NT2/D1 (cell line): ENCODE data around the gene PBX1.

Experiments used
- DNase-seq: peaks from one replicate; pipeline ENCODE4 v3.0.0-alpha.2; 2011; ENCODE audit warnings: low read depth, low spot score
- H3K27me3 ChIP-seq: 2 replicates; pipeline ENCODE4 v1.6.0; 2011; ENCODE audit warnings: mild to moderate bottlenecking; ENCODE audit not compliant: insufficient read length, insufficient read depth
- H3K36me3 ChIP-seq: 2 replicates; pipeline ENCODE4 v1.6.1; 2011; ENCODE audit warnings: mild to moderate bottlenecking, low read length, mixed read lengths; ENCODE audit not compliant: insufficient read depth, insufficient read length
- H3K4me1 ChIP-seq: 2 replicates; pipeline ENCODE4 v1.5.1; 2011; ENCODE audit not compliant: insufficient read depth, insufficient read length
- H3K4me3 ChIP-seq: 2 replicates; pipeline ENCODE4 v1.5.1; 2011; ENCODE audit warnings: low read depth; ENCODE audit not compliant: insufficient read length
- H3K9ac ChIP-seq: 2 replicates; pipeline ENCODE4 v1.6.0; 2011; ENCODE audit warnings: low read depth; ENCODE audit not compliant: insufficient read length
- H3K9me3 ChIP-seq: 2 replicates; pipeline ENCODE4 v1.5.1; 2011; ENCODE audit warnings: mild to moderate bottlenecking, low read length; ENCODE audit not compliant: insufficient read depth
- SUZ12 ChIP-seq: IDR thresholded peaks from 2 replicates; pipeline ENCODE4 v1.6.1; 2011; ENCODE audit not compliant: insufficient read length, insufficient read depth; ENCODE audit errors: extremely low read depth
- YY1 ChIP-seq: IDR thresholded peaks from 2 replicates; pipeline ENCODE4 v1.6.1; 2011; ENCODE audit not compliant: insufficient read length, insufficient read depth
- ZNF274 ChIP-seq: IDR thresholded peaks from 2 replicates; pipeline ENCODE4 v1.6.1; 2011; ENCODE audit warnings: mild to moderate bottlenecking, low read depth, low read length

Gene PBX1

DNA sequence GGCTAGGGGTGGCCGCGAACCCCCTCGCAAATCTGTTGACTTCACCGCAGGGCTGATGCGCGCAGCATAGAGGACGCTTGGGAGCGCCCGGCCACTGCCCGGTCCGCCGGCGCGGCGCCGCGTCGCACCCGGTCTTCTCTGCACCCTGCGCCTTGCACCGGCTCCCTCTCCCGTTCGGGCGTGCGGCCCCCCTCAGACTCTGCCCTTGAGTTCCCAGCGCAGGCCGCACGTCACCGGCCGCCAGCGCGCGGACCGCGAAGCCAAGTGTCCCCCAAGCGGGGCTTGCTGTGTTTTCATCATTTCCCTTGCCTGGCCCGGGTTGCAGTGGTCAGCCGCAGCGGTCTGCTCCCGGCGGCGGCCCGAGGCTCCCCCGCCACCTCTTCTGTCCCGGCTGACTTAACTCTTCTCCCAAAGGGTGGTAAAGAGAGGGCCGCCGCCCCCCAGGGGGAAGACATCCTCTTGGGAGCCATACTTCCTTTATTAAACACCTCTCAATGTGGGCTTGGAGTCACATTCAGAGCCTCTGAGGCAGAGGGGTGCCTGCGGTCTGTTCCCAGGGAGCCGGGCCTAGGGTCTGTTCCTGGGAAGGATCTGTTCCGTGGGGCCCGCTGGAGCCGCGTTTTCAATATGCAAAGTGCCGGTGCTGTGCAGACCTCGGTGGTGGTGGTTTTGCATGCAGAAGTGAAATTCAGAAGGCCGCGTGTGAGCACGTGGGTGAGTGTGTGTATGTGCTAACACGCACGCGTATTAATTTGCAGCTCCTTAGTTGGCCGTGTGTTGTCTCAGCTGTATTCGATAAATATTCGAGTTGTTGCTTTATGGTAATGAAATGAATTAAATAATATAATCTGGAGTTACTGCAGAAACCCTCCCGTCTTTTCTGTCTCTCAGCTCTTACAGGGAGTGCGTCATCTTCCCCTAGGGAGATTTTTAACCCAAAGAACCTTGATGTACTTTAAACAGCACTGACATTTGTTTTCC lies 17.6 kb downstream of the PBX1 start:
- H3K27me3 ChIP-seq = no peaks in the 10 kb centered on the region
- peaks cover 12% of the 10 kb centered on the region for H3K4me1 ChIP-seq
- TF ChIP-seq SUZ12 (no peak), YY1 (no peak), ZNF274 (no peak)
- no peak overlapping the region for H3K4me3 ChIP-seq
- no peak for DNase-seq
- H3K9ac ChIP-seq = peak overlapping the region; percentile 42
- H3K9me3 ChIP-seq = no peaks in the 10 kb centered on the region
- H3K36me3 ChIP-seq = peaks cover 17% of the 10 kb centered on the region

DNA sequence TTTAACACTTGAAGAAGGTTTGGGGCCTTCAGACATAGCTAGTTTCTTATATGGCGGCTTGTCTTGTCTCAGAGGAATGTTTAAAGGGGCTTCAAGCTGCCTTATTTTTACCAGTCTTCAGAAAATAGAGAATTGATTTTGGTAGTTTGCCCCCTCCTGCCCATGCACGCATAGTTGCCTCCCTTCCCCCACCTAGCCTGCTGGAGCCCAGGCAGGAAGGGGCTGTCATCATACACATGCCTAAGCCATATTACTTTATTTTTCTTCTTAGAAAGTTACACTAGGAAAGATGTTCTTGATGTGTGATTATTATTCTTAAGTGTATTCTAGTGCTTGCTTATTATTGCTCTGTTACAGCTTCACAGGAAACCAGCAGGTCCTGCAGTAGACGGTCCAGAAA lies 18.3 kb downstream of the PBX1 start:
- no peak overlapping the region for H3K9ac ChIP-seq

DNA sequence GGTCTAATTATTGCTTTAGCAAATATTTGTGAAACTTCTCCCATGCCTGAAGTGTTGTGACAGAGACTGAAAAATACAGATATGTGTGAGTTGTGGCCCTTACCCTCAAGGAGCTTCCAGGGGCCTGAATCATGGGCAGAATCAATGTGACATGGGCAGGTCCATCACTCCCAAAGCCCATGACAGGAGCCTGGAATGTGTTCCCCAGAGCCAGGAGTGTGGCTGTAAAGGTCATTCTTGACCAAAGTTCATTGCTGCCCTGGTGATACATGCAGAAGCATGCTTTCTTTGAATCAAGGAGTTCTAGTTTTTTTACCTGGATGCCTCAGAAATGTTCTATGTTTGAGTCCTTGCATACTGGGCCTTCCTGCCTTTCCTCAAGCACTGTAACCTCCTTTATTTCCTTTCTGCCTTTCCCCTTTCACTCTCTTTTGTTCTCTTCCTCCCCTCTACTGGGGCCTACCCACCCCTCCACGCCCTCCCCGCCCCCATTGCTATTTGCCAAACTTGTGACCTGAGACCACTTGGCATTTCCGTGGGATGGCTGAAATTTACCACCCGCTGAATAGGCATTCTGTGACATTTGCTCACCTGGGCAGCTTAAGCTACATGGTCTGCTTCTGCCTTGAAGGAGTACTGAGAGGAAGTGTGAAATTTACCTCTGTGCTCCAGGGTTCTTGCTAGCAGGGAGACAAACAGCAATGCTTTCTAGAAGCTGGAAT lies 19.7 kb downstream of the PBX1 start:
- no peak overlapping the region for H3K4me3 ChIP-seq
- H3K27me3 ChIP-seq = no peaks in the 10 kb centered on the region
- H3K9me3 ChIP-seq = no peaks in the 10 kb centered on the region
- TF ChIP-seq ZNF274 (no peak), SUZ12 (no peak), YY1 (no peak)
- DNase-seq = no peak
- H3K4me1 ChIP-seq = peaks cover 12% of the 10 kb centered on the region
- no peak overlapping the region for H3K9ac ChIP-seq
- peaks cover 17% of the 10 kb centered on the region for H3K36me3 ChIP-seq

More for the DNA sequence above, 18.3 kb downstream of the PBX1 start:
- H3K4me3 ChIP-seq = no peak overlapping the region
- H3K9me3 ChIP-seq = no peaks in the 10 kb centered on the region
- DNase-seq = no peak
- peaks cover 17% of the 10 kb centered on the region for H3K36me3 ChIP-seq
- no peaks in the 10 kb centered on the region for H3K27me3 ChIP-seq
- TF ChIP-seq SUZ12 (no peak), ZNF274 (no peak), YY1 (no peak)
- peaks cover 12% of the 10 kb centered on the region for H3K4me1 ChIP-seq

DNA sequence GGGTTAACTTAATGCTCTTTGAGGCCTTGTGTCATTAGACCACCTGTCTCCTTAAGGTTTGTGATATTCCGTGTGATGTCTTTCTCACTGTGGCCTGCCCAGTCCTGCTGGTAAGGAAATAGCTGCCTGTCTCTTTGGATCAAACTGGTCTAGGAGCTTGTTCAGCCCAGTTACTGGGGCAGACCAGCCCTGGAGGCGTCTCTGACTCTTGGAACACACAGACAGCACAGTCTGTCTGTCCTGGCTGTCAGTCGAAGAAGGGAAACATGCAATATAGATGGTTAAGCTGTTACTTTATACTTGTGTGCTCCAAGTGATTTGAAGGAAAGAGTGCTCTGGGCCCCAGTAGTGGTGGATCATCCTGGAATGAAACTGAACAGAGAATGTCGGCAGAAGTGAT lies 20.4 kb downstream of the PBX1 start:
- Histone ChIP-seq H3K9me3 (no peaks in the 10 kb centered on the region), H3K4me1 (peaks cover 12% of the 10 kb centered on the region)
- DNase-seq = no peak

DNA sequence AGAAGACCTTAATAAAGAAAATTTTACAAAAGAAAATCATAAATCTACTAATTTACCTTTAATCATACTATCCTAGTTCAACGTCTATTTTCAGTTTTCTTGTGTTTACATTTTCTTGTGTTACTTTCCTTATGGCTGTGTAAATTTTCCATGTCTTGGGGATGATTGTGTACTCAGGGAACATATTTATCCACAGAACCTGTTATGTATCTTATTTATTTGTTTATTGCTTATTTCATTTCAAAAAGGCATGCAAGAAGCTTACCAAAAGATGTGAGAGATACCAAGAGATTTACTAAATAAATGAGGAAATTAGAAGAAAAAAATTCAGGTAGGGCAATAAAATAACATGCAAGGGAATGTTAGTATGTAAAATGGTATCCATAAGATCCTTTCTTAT lies 22.8 kb downstream of the PBX1 start:
- no peak overlapping the region for H3K4me3 ChIP-seq
- no peak for DNase-seq

More for the DNA sequence above, 20.4 kb downstream of the PBX1 start:
- H3K4me3 ChIP-seq = no peak overlapping the region
- TF ChIP-seq SUZ12 (no peak), ZNF274 (no peak)
- H3K9ac ChIP-seq = no peak overlapping the region
- no peaks in the 10 kb centered on the region for H3K27me3 ChIP-seq
- peaks cover 14% of the 10 kb centered on the region for H3K36me3 ChIP-seq

DNA sequence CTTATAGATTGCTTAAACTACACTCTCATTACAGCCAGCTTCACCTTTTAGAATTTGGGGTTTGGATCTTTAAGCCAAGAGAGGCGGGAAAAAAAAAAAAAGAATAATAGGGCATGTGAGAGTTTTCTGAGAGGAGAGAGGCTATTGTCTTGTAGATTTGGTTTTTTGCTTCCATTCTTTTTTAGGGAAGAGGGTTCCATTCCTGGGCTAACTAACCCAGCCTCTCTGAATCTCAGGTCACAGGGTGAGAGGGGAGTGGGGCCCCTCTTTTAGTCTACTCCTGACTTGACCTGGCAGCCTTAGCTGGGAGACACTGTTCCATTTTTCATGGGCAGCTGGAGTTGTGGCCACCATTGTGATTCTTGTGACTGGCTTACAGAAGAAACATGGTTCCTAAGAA lies 24.2 kb downstream of the PBX1 start:
- TF ChIP-seq ZNF274 (no peak), SUZ12 (no peak), YY1 (no peak)
- Histone ChIP-seq H3K9me3 (no peaks in the 10 kb centered on the region), H3K27me3 (no peaks in the 10 kb centered on the region), H3K9ac (no peak overlapping the region), H3K4me1 (peaks cover 21% of the 10 kb centered on the region), H3K4me3 (no peak overlapping the region), H3K36me3 (peaks cover 25% of the 10 kb centered on the region)
- no peak for DNase-seq

More for the DNA sequence above, 22.8 kb downstream of the PBX1 start:
- Histone ChIP-seq H3K36me3 (peaks cover 14% of the 10 kb centered on the region), H3K4me1 (peaks cover 11% of the 10 kb centered on the region), H3K9ac (no peak overlapping the region), H3K27me3 (no peaks in the 10 kb centered on the region), H3K9me3 (no peaks in the 10 kb centered on the region)
- no peak for TF ChIP-seq YY1
- TF ChIP-seq SUZ12 = no peak
- TF ChIP-seq ZNF274 = no peak

DNA sequence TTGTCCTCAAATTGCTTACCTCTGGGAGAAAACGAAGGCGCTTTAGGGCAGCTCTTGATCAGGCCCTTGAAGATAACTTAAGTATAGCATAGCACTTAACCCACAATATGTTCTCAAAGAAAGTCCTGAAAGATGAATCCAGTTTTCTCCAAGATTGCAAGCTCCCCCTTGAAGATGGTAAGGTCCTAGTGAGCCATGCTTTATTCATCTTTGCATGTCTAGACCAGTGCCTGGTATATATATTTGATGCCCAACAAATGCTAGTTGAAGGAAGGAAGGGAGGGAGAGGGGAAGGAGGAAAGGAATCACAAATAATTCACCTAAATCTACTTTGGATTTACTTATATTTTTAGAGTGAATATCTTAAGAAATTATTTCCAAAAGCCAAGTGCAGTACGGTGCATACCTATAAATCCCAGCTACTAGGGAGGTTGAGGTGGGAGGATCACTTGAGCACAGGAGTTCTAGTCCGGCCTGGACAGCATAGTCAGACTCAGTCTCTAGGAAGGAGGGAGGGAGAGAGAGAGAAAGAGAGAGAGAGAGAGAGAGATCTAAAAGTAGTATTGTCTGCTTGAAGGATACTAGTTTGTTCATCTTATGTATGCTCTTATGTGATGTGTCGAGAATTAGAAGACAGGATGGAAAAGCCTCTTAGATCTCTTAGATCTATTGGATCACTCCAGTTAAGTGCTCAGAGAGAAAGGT lies 25.0 kb downstream of the PBX1 start:
- Histone ChIP-seq H3K4me1 (peaks cover 21% of the 10 kb centered on the region), H3K36me3 (peaks cover 20% of the 10 kb centered on the region), H3K27me3 (no peaks in the 10 kb centered on the region), H3K9me3 (no peaks in the 10 kb centered on the region), H3K4me3 (no peak overlapping the region), H3K9ac (no peak overlapping the region)
- TF ChIP-seq YY1 (no peak), ZNF274 (no peak), SUZ12 (no peak)
- DNase-seq = no peak
